Suprapubic skin (tissue), 4 donors: ENCODE measurements around the gene RHOV.

Experiments used
- CTCF ChIP-seq, 2 donors: fragments of 200-600 bp in 1 of 2; fragments of 450-650 bp in 1 of 2; sonication (generic) in 1 of 2; IDR thresholded peaks; one replicate each; pipeline ENCODE4 v1.5.1; 2016 to 2019; ENCODE audit warnings: antibody characterized with exemption in 2 of 2, mild to moderate bottlenecking in 1 of 2, moderate library complexity in 1 of 2
- EP300 ChIP-seq: sonication (generic); formaldehyde crosslinking; IDR thresholded peaks from one replicate; pipeline ENCODE4 v1.6.1; 2017; ENCODE audit warnings: antibody characterized with exemption
- POLR2A ChIP-seq, 2 donors: fragments of 450-650 bp; IDR thresholded peaks; one replicate each; pipeline ENCODE4 v1.6.1; 2017; ENCODE audit warnings: antibody characterized with exemption in 2 of 2, mild to moderate bottlenecking in 2 of 2, moderate library complexity in 2 of 2
- POLR2AphosphoS5 ChIP-seq, 3 donors: sonication (generic); formaldehyde crosslinking; IDR thresholded peaks; one replicate each; pipeline ENCODE4 v1.6.1; 2017; ENCODE audit warnings: antibody characterized with exemption in 3 of 3

GRCh38 chr15:40832903-40833302 is 41.1 kb downstream of the RHOV start:
- TF ChIP-seq CTCF (IDR thresholded peaks at IDR 0.05) (no peak), POLR2A (IDR thresholded peaks at IDR 0.05) (no peak), EP300 (no peak), POLR2AphosphoS5 (IDR thresholded peaks at IDR 0.05) (no peak)
